GM19324 (cell line): ENCODE measurements around the gene WFDC12.

Experiments
- ATAC-seq: cut with Tn5 transposase; IDR thresholded peaks from one replicate; pipeline ENCODE4 v1.9.1; 2021; ENCODE audit warnings: mild to moderate bottlenecking, moderate library complexity; ENCODE audit not compliant: unreplicated experiment, low FRiP score

Gene WFDC12

GRCh38 chr20:45094201-45094600 lies 30.1 kb downstream of the WFDC12 start:
- no peak for ATAC-seq

- ATAC-seq = no peak
Measured at GRCh38 chr20:45092898-45093297, 31.4 kb downstream of the WFDC12 start.

GRCh38 chr20:45091366-45091765 lies 32.9 kb downstream of the WFDC12 start:
- ATAC-seq = no peak

- no peak for ATAC-seq
Measured at GRCh38 chr20:45090481-45090880, 33.8 kb downstream of the WFDC12 start.

- ATAC-seq = no peak
Measured at GRCh38 chr20:45088247-45088646, 36.0 kb downstream of the WFDC12 start.

GRCh38 chr20:45087814-45088213 lies 36.5 kb downstream of the WFDC12 start:
- ATAC-seq = no peak

- no peak for ATAC-seq
Measured at GRCh38 chr20:45087097-45087790, 37.0 kb downstream of the WFDC12 start.

GRCh38 chr20:45085867-45086266 lies 38.4 kb downstream of the WFDC12 start:
- ATAC-seq = no peak

- no peak for ATAC-seq
Measured at GRCh38 chr20:45085289-45085688, 39.0 kb downstream of the WFDC12 start.

- ATAC-seq = no peak
Measured at GRCh38 chr20:45083127-45083526, 41.1 kb downstream of the WFDC12 start.

- no peak for ATAC-seq
Measured at GRCh38 chr20:45082468-45082867, 41.8 kb downstream of the WFDC12 start.

GRCh38 chr20:45080867-45081624 lies 43.2 kb downstream of the WFDC12 start:
- ATAC-seq = no peak

- no peak for ATAC-seq
Measured at GRCh38 chr20:45077559-45077958, 46.7 kb downstream of the WFDC12 start.
